Measurements from ENCODE around the gene SCGB1C2. TPM values are rescaled to one million over a fixed set of nuclear protein-coding genes. Genes with fewer than 3 reads are reported as not detected.

Gene SCGB1C2
- total RNA-seq, 2 donors from 2014 or later, result not detected

GRCh38 chr17:187130-187529 lies 49.8 kb downstream of the SCGB1C2 start:
- no peak overlapping the region for H3K4me3 ChIP-seq
- peaks cover 0 to 6% of the 10 kb centered on the region in 2 donors for H3K4me1 ChIP-seq
- no peak overlapping the region for H3K27ac ChIP-seq
- no peaks in the 10 kb centered on the region for H3K9me3 ChIP-seq
- no peaks in the 10 kb centered on the region for H3K27me3 ChIP-seq
- H3K36me3 ChIP-seq, result no peaks in the 10 kb centered on the region
- no peak for DNase-seq (ENCODE audit: low spot score)
- TF ChIP-seq, protein P1, sequence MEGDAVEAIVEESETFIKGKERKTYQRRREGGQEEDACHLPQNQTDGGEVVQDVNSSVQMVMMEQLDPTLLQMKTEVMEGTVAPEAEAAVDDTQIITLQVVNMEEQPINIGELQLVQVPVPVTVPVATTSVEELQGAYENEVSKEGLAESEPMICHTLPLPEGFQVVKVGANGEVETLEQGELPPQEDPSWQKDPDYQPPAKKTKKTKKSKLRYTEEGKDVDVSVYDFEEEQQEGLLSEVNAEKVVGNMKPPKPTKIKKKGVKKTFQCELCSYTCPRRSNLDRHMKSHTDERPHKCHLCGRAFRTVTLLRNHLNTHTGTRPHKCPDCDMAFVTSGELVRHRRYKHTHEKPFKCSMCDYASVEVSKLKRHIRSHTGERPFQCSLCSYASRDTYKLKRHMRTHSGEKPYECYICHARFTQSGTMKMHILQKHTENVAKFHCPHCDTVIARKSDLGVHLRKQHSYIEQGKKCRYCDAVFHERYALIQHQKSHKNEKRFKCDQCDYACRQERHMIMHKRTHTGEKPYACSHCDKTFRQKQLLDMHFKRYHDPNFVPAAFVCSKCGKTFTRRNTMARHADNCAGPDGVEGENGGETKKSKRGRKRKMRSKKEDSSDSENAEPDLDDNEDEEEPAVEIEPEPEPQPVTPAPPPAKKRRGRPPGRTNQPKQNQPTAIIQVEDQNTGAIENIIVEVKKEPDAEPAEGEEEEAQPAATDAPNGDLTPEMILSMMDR (IDR thresholded peaks at IDR 0.05), result no peak

Other genes starting within 250 kb of the SCGB1C2 start
- gene DOC2B, start 44.1 kb downstream of the SCGB1C2 start, total RNA-seq, result 1 to 10 TPM; 2.4 to 2.6 TPM
- 10 to 100 TPM in 1 of 2 donors, 1 to 10 TPM in 1; 7.2 to 13.1 TPM for gene RPH3AL, start 215.2 kb downstream of the SCGB1C2 start, total RNA-seq

Measured in right atrium auricular region (tissue), 2 donors.